HUDEP-2 (cell line): ENCODE results near the gene FHOD3.

ENCODE experiments used
- DNase-seq, 76 experiments: peaks; one replicate each; lab custom pipeline; 2025; ENCODE audit not compliant: unreplicated experiment in 76 of 76; lab: John Stamatoyannopoulos, UW

The FHOD3 gene

GRCh38 chr18:36602620-36603019, 305.1 kb downstream of the FHOD3 start:
- no peak for DNase-seq

- DNase-seq = no peak
These were observed 310.6 kb downstream of the FHOD3 start for GRCh38 chr18:36608107-36608506.

GRCh38 chr18:36610258-36610657, 312.7 kb downstream of the FHOD3 start:
- DNase-seq = no peak

- DNase-seq = no peak
These were observed 313.1 kb downstream of the FHOD3 start for GRCh38 chr18:36610661-36611060.

GRCh38 chr18:36613069-36613468, 315.6 kb downstream of the FHOD3 start:
- no peak for DNase-seq

- no peak for DNase-seq
These were observed 316.3 kb downstream of the FHOD3 start for GRCh38 chr18:36613810-36614209.

- DNase-seq = no peak
These were observed 323.3 kb downstream of the FHOD3 start for GRCh38 chr18:36620788-36621187.

GRCh38 chr18:36622610-36623009, 325.1 kb downstream of the FHOD3 start:
- DNase-seq = no peak

- no peak for DNase-seq
These were observed 325.6 kb downstream of the FHOD3 start for GRCh38 chr18:36623091-36623490.

GRCh38 chr18:36623681-36624190, 326.2 kb downstream of the FHOD3 start:
- DNase-seq = no peak

- DNase-seq = no peak
These were observed 327.1 kb downstream of the FHOD3 start for GRCh38 chr18:36624451-36625167.

- DNase-seq = no peak
These were observed 327.9 kb downstream of the FHOD3 start for GRCh38 chr18:36625386-36625785.

- no peak for DNase-seq
These were observed 330.1 kb downstream of the FHOD3 start for GRCh38 chr18:36627637-36628036.

- no peak for DNase-seq
These were observed 331.1 kb downstream of the FHOD3 start for GRCh38 chr18:36628435-36629137.

- no peak for DNase-seq
These were observed 331.6 kb downstream of the FHOD3 start for GRCh38 chr18:36629138-36629530.

GRCh38 chr18:36629836-36630235, 332.3 kb downstream of the FHOD3 start:
- no peak for DNase-seq

- DNase-seq = no peak
These were observed 333.4 kb downstream of the FHOD3 start for GRCh38 chr18:36630917-36631316.

- DNase-seq = no peak
These were observed 336.5 kb downstream of the FHOD3 start for GRCh38 chr18:36633961-36634412.

- DNase-seq = no peak
These were observed 337.2 kb downstream of the FHOD3 start for GRCh38 chr18:36634573-36635216.

- DNase-seq = no peak
These were observed 338.0 kb downstream of the FHOD3 start for GRCh38 chr18:36635414-36636096.

- DNase-seq = no peak
These were observed 338.8 kb downstream of the FHOD3 start for GRCh38 chr18:36636237-36636817.
